Measurements from ENCODE around the gene AKTIP. TPM values are rescaled to one million over a fixed set of nuclear protein-coding genes. Genes with fewer than 3 reads are reported as not detected.
"Not testable (repeated sequence)": the region's sequence is repeated elsewhere in the genome, so short reads cannot be mapped to it uniquely, and the experiment has no call there.

AKTIP gene
- 87.9 TPM for total RNA-seq
- long read RNA-seq, transcript AKTIP-202 (10 exons, 2,426 nt) = major isoform, 28 of 231 reads
- long read RNA-seq, partial matches to known transcripts = 3 of 231 reads
- long read RNA-seq, other reads (novel, unspliced or antisense) = 199 of 231 reads

DNA sequence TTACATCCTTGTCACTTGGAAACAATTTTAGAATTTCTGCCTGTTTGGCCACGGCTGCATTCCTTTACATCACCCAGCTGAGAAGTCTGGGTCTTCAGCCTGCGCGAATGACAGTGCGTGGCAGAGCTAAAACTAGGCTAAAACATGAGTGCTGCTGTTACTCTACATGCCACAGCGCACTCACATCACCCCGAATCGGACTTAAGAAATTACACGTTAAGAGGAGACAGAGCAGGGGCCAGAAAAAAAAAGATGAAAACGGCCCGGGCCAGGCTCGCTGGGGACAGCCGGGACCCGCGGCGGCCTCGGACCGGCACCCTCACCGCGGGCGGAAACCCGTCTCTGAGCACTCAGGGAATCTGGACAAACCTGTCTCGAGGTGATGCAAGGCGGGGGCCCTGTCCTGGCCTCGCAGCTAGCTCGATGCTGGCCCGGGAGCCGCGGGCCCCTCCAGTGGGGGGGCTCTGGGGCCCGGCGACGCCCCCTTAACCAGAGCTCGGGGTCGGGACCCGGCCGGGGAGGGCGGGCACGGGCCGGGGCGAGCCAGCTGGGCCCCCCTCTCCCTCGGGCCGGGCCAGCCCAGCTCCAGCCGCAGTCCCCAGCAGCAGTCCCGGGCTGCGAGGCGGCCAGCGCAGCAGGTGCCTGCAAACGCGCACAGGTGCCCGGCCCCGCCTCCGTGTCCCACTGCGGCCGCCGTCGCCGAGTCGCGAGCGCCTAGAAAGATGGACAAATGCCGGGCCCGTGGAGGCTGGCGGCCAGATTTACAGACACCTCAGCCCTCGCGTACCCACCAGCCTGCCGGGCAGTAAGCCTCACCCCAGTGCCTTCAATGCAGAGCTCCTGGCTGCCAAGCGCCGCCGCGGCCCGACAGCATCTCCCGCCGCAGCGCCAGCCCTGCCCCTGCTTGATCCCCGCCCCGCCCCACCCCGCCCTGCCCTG is at the start of gene AKTIP:
Gene AKTIP, minus strand, starts transcription at position 879 of the 939 bp plus-strand sequence. CDS start 2,950 bp downstream, outside the sequence.
- ATAC-seq (ENCODE audit: poor library complexity) (peak; percentile 48), DNase-seq (peak; percentile 67)
- intact Hi-C loops (cut with DNase I) = no loop called here

GRCh38 chr16:53549970-53550690 is 47.1 kb upstream of the AKTIP start:
- intact Hi-C loops (cut with DNase I) = no loop called here
- no peak for DNase-seq

GRCh38 chr16:53546988-53547391 is 44.0 kb upstream of the AKTIP start:
- intact Hi-C loops (cut with DNase I) = no loop called here
- no peak for DNase-seq
- ATAC-seq (ENCODE audit: poor library complexity) = no peak

More at GRCh38 chr16:53549970-53550690, 47.1 kb upstream of the AKTIP start:
- peak; percentile 92 for ATAC-seq (ENCODE audit: poor library complexity)

GRCh38 chr16:53545433-53545832 is 42.4 kb upstream of the AKTIP start:
- no peak for ATAC-seq (ENCODE audit: poor library complexity)
- DNase-seq = no peak
- intact Hi-C loops (cut with DNase I) = no loop called here

GRCh38 chr16:53542283-53542682 is 39.3 kb upstream of the AKTIP start:
- intact Hi-C loops (cut with DNase I) = no loop called here
- ATAC-seq (ENCODE audit: poor library complexity) = no peak

GRCh38 chr16:53541326-53541725 is 38.3 kb upstream of the AKTIP start:
- intact Hi-C loops (cut with DNase I) = no loop called here
- DNase-seq (no peak), ATAC-seq (ENCODE audit: poor library complexity) (no peak)

More at GRCh38 chr16:53542283-53542682, 39.3 kb upstream of the AKTIP start:
- no peak for DNase-seq

DNA sequence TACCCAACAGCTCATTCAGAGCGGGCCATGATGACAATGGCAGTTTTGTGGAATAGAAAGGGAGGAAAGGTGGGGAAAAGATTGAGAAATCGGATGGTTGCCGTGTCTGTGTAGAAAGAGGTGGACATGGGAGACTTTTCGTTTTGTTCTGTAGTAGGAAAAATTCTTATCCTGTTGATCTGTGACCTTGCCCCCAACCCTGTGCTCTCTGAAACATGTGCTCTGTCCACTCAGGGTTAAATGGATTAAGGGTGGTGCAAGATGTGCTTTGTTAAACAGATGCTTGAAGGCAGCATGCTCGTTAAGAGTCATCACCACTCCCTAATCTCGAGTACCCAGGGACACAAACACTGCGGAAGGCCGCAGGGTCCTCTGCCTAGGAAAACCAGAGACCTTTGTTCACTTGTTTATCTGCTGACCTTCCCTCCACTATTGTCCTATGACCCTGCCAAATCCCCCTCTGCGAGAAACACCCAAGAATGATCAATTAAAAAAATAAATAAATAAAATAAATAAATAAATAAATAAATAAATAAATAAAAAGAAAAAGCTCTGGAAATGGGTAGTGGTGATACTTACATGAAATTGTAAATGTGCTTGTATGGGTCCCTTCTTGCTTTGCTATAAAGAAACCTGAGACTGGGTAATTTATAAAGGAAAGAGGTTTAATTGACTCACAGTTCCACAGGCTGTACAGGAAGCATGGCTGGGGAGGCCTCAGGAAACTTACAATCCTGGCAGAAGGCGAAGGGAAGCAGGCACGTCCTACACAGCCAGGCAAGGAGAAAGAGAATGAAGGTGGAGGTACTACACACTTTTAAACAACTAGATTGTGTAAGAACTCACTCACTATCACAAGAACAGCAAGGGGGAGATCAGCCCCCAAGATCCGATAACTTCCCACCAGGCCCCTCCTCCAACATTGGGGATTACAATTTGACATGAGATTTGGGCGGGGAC is 37.0 kb upstream of the AKTIP start:
- DNase-seq; ATAC-seq (ENCODE audit: poor library complexity); intact Hi-C loops (cut with DNase I): not testable (repeated sequence)

GRCh38 chr16:53539346-53539745 is 36.3 kb upstream of the AKTIP start:
- DNase-seq; ATAC-seq (ENCODE audit: poor library complexity); intact Hi-C loops (cut with DNase I): not testable (repeated sequence)

DNA sequence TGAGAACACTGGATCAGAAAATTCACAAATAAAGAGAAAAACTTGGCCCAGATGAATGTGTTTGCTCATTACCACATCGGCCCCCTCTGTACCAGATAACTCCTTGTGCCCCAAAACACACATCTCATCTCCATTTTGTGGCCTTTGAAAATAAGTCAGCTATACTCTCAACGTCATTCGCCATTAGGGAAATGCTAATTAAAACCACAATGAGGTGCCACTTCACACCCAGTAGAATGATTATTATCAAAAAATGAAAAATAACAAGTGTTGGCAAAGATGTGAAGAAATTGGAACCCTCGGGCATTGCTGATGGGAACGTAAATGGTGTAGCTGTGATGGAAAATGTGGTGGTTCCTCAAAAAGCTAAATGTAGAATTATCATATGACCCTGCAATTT is 34.6 kb upstream of the AKTIP start:
- DNase-seq (no peak), ATAC-seq (ENCODE audit: poor library complexity) (no peak)
- intact Hi-C loops (cut with DNase I) = no loop called here

DNA sequence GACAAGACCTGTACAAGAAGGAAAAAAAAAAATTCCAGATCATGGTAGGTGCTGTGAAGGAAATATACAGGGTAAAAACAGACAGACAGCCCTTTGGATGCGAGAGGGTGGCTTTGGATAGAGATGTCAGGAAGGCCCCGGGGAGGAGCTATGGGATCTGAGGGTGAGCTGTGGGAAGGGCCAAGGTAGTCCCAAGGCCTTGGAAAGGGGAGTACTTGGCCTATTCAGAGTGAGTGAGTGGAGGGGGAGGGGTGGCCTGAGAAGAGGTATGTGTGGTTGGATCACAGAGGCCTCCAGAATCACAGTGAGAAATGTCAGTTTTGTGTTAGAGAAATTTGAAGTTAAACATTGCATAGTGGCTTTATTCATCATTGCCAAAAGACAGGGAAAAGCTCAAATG is 31.2 kb upstream of the AKTIP start:
- ATAC-seq (ENCODE audit: poor library complexity) = no peak
- DNase-seq = no peak
- intact Hi-C loops (cut with DNase I) = no loop called here

DNA sequence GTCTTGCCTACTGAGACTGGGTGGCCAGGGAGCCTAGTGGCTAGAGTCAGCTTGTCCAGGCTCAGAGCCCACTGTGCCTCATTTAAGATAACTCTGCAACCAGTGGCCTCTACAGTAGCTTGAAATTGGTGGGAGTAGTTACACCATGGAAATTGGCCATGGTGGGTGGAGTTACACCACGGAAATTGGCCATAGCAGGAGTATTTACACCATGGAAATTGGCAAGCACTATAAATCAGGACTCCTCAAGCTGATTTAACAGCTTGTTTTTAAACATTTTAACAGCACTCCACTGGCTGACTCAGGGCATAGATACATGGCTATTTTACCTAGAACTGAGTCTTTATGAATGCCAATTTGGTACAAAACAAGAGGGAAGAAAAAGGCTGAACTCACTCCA is 27.7 kb upstream of the AKTIP start:
- DNase-seq = no peak
- intact Hi-C loops (cut with DNase I) = no loop called here
- no peak for ATAC-seq (ENCODE audit: poor library complexity)

DNA sequence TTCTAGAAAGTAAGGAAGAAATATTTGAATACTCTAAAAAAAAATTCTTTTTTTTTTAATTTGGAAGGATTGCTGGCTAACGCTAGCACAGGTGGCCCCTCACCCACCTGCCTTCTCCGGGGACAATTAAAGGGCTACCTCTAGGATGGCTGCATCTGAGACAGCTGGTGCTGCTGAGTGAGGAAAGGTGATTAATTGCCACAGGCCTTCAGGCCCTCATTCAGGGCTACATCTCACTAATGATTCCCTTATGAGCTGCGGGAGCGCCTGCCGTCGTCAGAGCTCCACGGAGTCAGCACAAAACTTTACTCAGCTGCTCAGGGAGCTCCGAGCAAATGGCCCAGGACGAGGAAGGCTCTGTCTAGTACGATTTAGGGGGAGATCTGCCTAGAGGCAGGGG is 27.0 kb upstream of the AKTIP start:
- DNase-seq (no peak), ATAC-seq (ENCODE audit: poor library complexity) (no peak)
- intact Hi-C loops (cut with DNase I) = no loop called here

DNA sequence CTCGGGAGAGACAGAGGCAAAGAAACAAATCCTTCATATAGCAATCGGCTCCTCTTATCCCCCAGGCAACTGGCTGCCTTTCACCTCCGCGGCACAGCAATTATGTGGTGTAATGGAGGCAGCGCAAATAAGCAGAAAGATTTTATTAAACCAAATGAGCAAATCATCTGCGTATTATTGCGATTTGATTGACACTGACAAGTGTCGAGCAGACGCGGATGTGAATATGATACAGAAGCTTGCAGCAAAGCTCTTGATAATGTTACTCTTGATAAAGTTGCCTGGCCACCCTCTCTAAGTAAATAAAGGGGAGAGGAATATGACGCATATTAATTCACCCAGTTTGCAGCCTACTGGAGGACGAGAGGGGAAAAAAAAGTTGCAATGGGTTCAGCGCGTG is 26.5 kb upstream of the AKTIP start:
- no peak for ATAC-seq (ENCODE audit: poor library complexity)
- intact Hi-C loops (cut with DNase I) = no loop called here
- no peak for DNase-seq

DNA sequence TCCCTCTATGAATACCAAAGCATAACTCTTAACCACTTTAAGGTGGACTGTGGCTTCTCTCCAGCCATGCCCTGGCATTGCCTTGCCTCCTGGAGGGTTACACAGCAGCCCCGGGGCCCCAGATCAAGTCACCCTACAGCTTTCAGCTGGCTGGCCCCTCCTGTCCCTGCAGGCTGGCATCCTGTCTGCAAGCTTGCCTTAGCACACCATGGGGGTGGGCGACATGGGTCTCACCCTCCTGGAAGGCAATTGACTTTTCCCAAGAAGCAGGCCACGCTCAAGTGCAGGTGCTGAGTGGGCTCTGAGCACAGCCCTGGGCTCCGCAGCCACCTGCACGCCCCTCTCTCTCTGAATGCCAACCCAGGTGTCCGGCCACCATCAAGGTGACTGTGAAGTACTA is 25.8 kb upstream of the AKTIP start:
- intact Hi-C loops (cut with DNase I) = no loop called here
- no peak for DNase-seq
- no peak for ATAC-seq (ENCODE audit: poor library complexity)

DNA sequence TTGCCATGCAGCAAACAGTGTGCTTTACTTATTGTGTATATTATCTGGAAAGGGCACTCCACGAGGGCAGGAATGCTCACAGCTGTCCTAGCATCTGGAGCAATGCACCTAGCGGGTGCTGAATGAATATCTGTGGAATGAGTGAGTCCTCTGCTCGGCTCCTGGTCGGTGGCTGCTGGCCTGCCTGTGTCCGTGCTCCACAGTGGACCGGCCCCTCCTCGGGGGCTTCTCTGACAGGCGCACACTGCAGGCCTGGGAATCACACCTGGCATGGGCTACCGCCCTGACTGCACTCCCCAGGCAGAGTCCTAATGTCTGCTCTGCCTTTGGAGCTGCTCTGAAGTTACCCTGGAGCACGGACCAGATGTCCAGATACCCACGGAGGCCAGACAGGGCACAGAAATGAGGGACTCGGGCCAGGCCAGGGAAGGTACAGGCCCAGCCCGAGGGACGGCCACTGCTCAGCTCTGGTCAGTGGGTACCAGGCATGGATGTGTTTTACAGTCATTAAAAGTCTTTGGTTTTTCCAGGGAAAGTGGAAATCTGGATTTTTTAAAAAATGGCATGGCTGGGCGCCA is 21.1 kb upstream of the AKTIP start:
- intact Hi-C loops (cut with DNase I) = no loop called here
- DNase-seq (no peak), ATAC-seq (ENCODE audit: poor library complexity) (no peak)

GRCh38 chr16:53523126-53523804 is 20.3 kb upstream of the AKTIP start:
- DNase-seq = no peak
- intact Hi-C loops (cut with DNase I) = no loop called here
- no peak for ATAC-seq (ENCODE audit: poor library complexity)

- ATAC-seq (ENCODE audit: poor library complexity) = no peak
- intact Hi-C loops (cut with DNase I) = no loop called here
- DNase-seq = no peak
These were observed 16.5 kb upstream of the AKTIP start for GRCh38 chr16:53519417-53520091.

Measured in Right ventricle myocardium superior (tissue), 1 donor.